Omental fat pad (tissue), 4 donors: Measurements from ENCODE around the gene RPL38. TPM values are rescaled to one million over a fixed set of nuclear protein-coding genes. Genes with fewer than 3 reads are reported as not detected.

Experiments used
- ATAC-seq: fragments of 150-250 bp; one replicate; pipeline ENCODE4 v1.9.1; 2016; ENCODE audit warnings: mild to moderate bottlenecking, moderate library complexity; ENCODE audit not compliant: low FRiP score
- DNase-seq: peaks from one replicate; pipeline ENCODE4 v3.0.0-alpha.2; 2019; ENCODE audit warnings: low spot score
- total RNA-seq, 4 donors: library from RNA; depleted of rRNA; stranded (reverse); fragments of >200 nt; gene quantifications; one replicate each; pipeline ENCODE4 v1.1.0, GENCODE V29; 2016
- TF ChIP-seq, protein P1 (sequence below), 3 donors: fragments of 450-650 bp; IDR thresholded peaks; one replicate each; pipeline ENCODE4 v1.5.1; 2016 to 2017; ENCODE audit warnings: antibody characterized with exemption in 3 of 3, mild to moderate bottlenecking in 3 of 3, moderate library complexity in 2 of 3

RPL38 gene
- total RNA-seq, 4 donors from 2014 or later = 333 to 392 (median 362) TPM

- DNase-seq = no peak
- no peak for ATAC-seq
- TF ChIP-seq, protein P1, sequence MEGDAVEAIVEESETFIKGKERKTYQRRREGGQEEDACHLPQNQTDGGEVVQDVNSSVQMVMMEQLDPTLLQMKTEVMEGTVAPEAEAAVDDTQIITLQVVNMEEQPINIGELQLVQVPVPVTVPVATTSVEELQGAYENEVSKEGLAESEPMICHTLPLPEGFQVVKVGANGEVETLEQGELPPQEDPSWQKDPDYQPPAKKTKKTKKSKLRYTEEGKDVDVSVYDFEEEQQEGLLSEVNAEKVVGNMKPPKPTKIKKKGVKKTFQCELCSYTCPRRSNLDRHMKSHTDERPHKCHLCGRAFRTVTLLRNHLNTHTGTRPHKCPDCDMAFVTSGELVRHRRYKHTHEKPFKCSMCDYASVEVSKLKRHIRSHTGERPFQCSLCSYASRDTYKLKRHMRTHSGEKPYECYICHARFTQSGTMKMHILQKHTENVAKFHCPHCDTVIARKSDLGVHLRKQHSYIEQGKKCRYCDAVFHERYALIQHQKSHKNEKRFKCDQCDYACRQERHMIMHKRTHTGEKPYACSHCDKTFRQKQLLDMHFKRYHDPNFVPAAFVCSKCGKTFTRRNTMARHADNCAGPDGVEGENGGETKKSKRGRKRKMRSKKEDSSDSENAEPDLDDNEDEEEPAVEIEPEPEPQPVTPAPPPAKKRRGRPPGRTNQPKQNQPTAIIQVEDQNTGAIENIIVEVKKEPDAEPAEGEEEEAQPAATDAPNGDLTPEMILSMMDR (IDR thresholded peaks at IDR 0.05) = no peak
Observed at GRCh38 chr17:74233937-74234336, 30.5 kb downstream of the RPL38 start.

DNA sequence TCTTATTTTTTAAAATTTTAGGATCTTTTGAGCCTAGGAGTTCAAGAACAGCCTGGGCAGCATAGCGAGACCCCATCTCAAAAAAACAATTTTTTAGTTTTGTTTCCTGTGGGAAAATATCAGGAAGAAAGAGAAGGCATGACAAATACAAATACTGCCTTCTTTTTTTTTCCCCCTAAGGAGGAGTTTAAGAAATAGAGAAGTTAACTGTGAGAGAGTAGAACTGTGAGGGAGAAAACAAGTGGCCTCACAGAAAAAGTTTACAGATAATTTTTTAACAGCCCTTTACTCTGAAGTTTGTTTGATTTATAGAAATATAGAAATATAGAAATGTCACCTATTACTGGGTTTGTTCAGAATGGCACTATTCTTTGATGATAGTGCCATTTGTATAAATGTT, 31.0 kb downstream of the RPL38 start:
- TF ChIP-seq, protein P1 (IDR thresholded peaks at IDR 0.05) = no peak
- no peak for ATAC-seq
- DNase-seq = no peak

DNA sequence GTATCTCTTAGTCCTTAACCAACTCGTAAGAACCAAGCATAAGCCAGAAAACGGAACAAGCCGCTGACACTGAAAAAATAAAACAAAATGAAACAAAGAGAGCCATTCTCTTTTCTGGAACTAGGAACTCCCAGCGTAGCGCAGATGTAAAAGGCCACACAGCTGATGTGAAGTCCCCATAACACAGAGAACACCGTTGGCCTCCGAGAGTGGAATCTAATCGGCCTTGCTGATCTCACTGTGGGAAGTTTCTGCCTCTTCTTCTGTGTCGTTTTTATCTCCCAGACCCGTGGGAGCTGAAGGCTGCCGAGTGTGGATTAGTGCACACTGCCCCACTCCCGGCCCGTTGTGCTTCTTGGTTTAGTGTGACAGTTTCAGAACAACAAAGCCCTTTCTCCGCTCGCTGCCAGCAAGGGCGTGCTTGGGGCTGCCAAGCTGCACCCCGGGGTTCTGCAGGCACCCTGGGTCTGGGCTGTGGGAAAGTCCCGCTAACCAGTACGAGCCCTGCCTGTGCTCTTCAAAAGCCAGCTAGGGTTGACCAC, 31.6 kb downstream of the RPL38 start:
- ATAC-seq (no peak), DNase-seq (no peak)
- TF ChIP-seq, protein P1 (IDR thresholded peaks at IDR 0.05) = no peak

- TF ChIP-seq, protein P1 (IDR thresholded peaks at IDR 0.05) = no peak
- ATAC-seq = no peak
- DNase-seq = no peak
Observed at GRCh38 chr17:74235911-74236371, 32.5 kb downstream of the RPL38 start.

DNA sequence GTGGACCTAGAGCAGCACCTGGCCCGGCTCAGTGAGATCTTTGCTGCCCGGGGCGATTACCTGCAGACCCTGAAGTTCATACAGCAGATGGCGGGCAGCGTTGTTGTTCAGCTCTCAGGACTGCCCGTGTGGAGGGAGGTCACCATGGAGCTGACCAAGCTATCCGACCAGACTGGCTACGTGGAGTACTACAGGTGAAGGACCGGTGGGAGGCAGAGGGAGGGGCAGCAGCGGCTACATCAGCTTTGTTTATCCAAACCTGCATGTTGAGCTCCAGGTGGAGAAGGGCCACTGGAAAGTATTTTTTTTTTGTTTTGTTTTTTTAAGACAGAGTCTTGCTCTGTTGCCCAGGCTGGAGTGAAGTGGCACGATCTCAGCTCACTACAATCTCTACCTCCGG, 33.8 kb downstream of the RPL38 start:
- ATAC-seq (no peak), DNase-seq (no peak)
- TF ChIP-seq, protein P1 (IDR thresholded peaks at IDR 0.05) = no peak

DNA sequence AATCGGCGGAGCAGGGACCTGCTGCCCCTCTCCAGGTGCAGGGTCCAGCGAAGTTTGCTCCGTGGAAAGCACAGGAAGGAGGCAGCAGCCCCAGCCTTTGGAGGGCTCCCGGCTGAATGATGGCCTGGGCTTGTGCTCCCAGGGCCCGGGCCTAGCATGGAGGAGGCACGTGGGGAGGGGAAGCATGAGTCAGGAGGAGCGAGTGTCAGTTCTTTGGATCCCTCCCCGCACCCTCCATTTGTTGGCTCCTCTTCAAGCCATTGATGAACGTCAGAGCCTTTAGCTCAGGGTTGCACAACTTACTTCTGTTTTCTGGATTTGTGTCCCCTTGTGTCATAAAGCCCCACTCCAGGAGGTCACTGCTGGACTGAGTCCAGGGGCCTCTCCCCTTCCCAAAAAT, 35.7 kb downstream of the RPL38 start:
- ATAC-seq = peak; percentile 60
- TF ChIP-seq, protein P1 (IDR thresholded peaks at IDR 0.05) = no peak
- DNase-seq = peak; percentile 73

DNA sequence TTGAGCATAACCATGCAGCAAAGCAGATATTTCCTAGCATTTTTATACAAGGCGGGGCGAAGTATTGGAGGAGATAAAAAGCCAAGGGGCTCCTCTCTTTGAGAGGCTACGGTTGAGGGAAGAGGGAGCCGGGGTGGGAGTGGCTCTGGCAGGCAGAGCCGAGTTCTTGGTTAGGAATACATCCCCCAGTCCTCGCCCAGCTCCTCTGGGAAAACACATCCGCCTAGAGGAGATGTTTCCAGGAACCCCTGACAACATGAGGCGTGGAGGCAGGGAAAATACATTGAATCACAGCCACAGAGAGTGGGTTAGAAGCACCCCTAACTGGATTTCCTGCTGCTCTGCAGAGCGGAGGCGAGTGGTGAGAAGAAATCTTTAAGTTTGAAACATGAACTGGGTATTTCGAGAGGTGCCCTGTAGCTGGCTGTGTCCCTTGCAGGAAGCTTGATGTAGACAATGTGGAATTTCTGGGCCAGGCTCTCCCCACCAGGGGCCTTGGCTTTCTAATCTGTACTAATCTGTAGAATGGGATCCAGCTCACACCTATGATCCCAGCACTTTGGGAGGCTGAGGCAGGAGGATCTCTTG, 37.2 kb downstream of the RPL38 start:
- DNase-seq = no peak
- peak; percentile 86 for ATAC-seq
- TF ChIP-seq, protein P1 (IDR thresholded peaks at IDR 0.05) = no peak
